Lower leg skin (tissue), 4 donors: ENCODE results near the gene COL4A1. TPM values are rescaled to one million over a fixed set of nuclear protein-coding genes. Genes with fewer than 3 reads are reported as not detected.

Experiments used
- DNase-seq, 2 donors: peaks; one replicate each; pipeline ENCODE4 v3.0.0-alpha.2; 2019; ENCODE audit warnings: low spot score in 2 of 2
- H3K4me3 ChIP-seq: fragments of 200-600 bp; sonication (generic); 2 replicates; pipeline ENCODE4 v1.5.1; 2017; ENCODE audit warnings: mild to moderate bottlenecking, low read depth; ENCODE audit not compliant: poor library complexity, severe bottlenecking
- POLR2A ChIP-seq, 2 donors: fragments of 450-650 bp; IDR thresholded peaks; one replicate each; pipeline ENCODE4 v1.6.1; 2016 to 2017; ENCODE audit warnings: antibody characterized with exemption in 2 of 2, mild to moderate bottlenecking in 1 of 2, moderate library complexity in 1 of 2
- WGBS, 2 donors: methylation state at CpG; one replicate each; pipeline ENCODE4 v1.1.5; 2018; 5-methylcytosine and 5-hydroxymethylcytosine counted together
- intact Hi-C: fragments of 100-400 bp; cut with DNase I; formaldehyde crosslinking; loops from one replicate; pipeline ENCODE4 v1.15.0; 2023; ENCODE audit warnings: low total_unique reads
- total RNA-seq, 4 donors: library from RNA; depleted of rRNA; stranded (reverse); fragments of >200 nt; gene quantifications; one replicate each; pipeline ENCODE4 v1.1.0, GENCODE V29; 2016
- TF ChIP-seq, protein P1 (sequence below), 3 donors: fragments of 450-650 bp; IDR thresholded peaks; one replicate each; pipeline ENCODE4 v1.5.1; 2016; ENCODE audit warnings: antibody characterized with exemption in 3 of 3, mild to moderate bottlenecking in 3 of 3, moderate library complexity in 2 of 3

COL4A1 gene
- total RNA-seq, 4 donors from 2014 or later: 41.0 to 105 (median 56.7) TPM

DNA sequence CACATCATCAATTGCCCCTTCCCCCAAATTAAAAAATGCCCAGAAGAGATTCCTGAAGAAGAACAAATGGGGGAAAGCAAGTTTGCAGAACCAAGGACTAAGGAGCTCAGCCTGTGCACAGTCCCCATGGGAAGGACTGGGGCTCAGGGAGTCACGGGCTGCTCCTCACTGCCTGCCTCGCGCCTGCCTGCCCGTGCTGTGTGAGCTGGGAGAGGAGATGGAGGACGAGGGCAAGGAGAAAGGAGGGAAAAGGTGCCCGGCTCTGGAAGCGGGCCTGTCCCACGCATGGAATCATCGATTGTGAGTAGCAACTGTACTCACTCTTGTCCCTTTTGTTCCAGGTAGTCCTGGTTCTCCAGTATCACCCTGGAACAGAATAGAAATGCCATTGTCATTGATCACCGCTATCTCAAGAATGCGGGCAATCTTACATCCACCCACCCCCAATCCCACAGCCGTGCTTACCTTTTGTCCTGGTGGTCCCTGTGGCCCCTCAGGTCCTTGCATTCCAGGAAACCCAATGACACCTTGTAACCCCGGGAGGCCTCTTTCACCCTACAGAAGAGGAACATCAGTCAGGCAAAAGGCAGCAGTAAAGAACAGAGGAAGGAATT lies 93.4 kb downstream of the COL4A1 start:
- TF ChIP-seq POLR2A (IDR thresholded peaks at IDR 0.05): no peak
- TF ChIP-seq, protein P1, sequence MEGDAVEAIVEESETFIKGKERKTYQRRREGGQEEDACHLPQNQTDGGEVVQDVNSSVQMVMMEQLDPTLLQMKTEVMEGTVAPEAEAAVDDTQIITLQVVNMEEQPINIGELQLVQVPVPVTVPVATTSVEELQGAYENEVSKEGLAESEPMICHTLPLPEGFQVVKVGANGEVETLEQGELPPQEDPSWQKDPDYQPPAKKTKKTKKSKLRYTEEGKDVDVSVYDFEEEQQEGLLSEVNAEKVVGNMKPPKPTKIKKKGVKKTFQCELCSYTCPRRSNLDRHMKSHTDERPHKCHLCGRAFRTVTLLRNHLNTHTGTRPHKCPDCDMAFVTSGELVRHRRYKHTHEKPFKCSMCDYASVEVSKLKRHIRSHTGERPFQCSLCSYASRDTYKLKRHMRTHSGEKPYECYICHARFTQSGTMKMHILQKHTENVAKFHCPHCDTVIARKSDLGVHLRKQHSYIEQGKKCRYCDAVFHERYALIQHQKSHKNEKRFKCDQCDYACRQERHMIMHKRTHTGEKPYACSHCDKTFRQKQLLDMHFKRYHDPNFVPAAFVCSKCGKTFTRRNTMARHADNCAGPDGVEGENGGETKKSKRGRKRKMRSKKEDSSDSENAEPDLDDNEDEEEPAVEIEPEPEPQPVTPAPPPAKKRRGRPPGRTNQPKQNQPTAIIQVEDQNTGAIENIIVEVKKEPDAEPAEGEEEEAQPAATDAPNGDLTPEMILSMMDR (IDR thresholded peaks at IDR 0.05): no peak
- no peak overlapping the region for H3K4me3 ChIP-seq
- no peak for DNase-seq
- intact Hi-C loops: no loop called here
- 83 to 84% methylated on average over 13 of the region's 13 CpGs for WGBS, 2 donors

DNA sequence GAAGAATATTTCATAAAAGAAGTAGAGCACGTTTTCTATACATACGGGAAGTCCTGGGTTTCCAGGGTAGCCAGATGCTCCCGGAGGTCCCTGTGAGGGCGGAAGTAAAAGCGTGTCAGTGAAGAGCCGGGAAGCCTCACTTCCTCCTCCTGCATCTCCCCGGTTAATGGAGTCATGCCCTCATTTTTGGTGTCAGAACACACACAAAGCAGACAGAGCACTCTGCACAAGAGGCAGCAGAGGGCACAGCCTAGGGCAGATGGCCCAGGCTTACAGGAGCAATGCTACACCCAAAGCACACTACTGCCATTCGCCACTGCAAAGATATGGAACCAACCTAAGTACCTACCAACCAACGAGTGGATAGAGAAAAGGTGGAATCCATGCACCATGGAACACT lies 94.4 kb downstream of the COL4A1 start:
- intact Hi-C loops: no loop called here
- no peak for TF ChIP-seq POLR2A (IDR thresholded peaks at IDR 0.05)
- TF ChIP-seq, protein P1 (IDR thresholded peaks at IDR 0.05): no peak
- no peak for DNase-seq
- WGBS, 2 donors: 85 to 92% methylated on average over 9 of the region's 9 CpGs
- no peak overlapping the region for H3K4me3 ChIP-seq

DNA sequence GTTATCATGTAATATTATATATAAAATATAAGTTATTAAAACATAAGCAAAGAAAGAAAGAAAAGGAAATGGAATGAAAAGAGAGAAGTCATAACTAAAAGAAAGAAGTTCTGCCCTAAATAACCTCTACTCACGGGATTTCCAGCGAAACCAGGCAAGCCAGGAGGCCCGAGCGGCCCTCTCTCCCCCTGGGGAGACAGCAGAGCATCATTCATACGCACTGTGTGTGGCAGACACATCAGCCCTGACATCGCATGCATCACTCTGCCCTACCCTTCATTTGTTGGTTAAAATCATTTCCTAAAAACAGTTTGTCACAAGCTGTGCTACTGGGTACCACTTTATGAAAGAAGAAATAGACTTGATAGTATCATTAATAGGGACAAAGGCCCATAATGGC lies 95.2 kb downstream of the COL4A1 start:
- no peak overlapping the region for H3K4me3 ChIP-seq
- intact Hi-C loops: no loop called here
- no peak for DNase-seq
- 89 to 90% methylated on average over 6 of the region's 6 CpGs for WGBS, 2 donors
- no peak for TF ChIP-seq POLR2A (IDR thresholded peaks at IDR 0.05)
- TF ChIP-seq, protein P1 (IDR thresholded peaks at IDR 0.05): no peak

DNA sequence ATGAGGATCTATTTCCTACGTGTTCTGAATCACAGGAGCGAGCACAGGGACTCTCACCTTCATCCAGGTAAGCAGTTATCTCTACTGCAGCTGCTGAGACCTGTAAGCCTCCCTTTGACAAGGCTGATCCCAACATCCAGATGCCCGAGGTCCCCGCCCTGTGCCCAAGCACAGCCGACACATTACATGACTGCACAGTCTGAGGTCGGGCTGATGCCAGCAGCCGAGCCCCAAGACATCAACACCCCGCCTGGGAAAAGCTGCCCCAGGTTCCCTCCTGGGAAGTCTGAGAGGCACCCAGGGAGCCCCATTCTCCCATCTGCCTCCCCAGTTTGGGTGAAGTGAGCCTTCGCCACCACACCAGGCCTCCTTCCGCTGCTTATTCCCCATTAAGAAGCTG lies 95.9 kb downstream of the COL4A1 start:
- intact Hi-C loops: no loop called here
- no peak overlapping the region for H3K4me3 ChIP-seq
- 96 to 97% methylated on average over 7 to 10 of the region's 10 CpGs for WGBS, 2 donors
- TF ChIP-seq, protein P1 (IDR thresholded peaks at IDR 0.05): no peak
- no peak for TF ChIP-seq POLR2A (IDR thresholded peaks at IDR 0.05)
- DNase-seq: no peak

DNA sequence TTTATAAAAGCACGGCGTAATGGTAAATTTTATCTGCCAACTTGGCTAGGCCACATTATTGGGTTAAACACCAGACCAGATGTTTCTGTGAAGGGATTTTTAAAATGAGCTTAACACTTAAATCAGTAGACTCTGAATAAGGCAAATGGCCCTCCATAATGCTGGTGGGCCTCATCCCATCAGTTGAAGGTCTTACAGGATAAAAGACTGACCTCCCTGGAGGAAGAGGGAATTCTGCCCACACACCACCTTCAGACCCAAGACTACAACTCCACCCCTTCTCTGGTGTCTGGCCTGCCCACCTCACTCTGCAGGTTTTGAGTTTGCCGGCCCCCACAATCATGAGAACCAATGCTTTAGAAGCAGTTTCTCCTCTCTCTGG lies 96.4 kb downstream of the COL4A1 start:
- TF ChIP-seq POLR2A (IDR thresholded peaks at IDR 0.05): no peak
- TF ChIP-seq, protein P1 (IDR thresholded peaks at IDR 0.05): no peak
- no peak for DNase-seq
- intact Hi-C loops: no loop called here
- WGBS, 2 donors: 92 to 97% methylated on average over 3 of the region's 3 CpGs
- no peak overlapping the region for H3K4me3 ChIP-seq
